ENCODE data around the gene STUB1.

- TF ChIP-seq CTCF (IDR thresholded peaks at IDR 0.05; ENCODE audit: borderline replicate concordance, extremely low read depth, low read length, poor library complexity, severe bottlenecking) (no peak), EZH2 (IDR thresholded peaks at IDR 0.05; ENCODE audit: borderline replicate concordance, low read depth, low read length, severe bottlenecking) (no peak)
Measured at GRCh38 chr16:716200-716568, 36.0 kb downstream of the STUB1 start.

All from DND-41 (cell line).